ENCODE results near the gene CLASP2.
"Not testable (repeated sequence)": the region's sequence is repeated elsewhere in the genome, so short reads cannot be mapped to it uniquely, and the experiment has no call there.

The CLASP2 gene

DNA sequence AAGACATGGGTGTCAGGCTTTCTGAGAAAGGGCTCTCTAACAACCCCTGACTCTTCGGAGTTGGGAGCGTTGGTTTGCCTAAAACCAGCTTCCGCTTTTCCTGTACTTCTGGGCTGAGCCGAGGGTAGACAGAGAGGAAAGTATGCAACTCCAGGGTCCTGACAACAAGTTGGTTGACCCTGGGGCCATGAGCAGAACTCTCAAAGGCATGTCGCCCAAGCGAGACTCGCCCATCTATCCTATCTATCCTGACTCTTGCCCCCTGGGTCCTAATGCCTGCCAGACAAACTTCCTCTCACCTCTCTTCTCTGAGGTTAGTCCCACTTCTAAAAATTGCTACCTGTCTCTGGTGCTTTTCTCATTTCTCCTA is 270.8 kb downstream of the CLASP2 start:
- DNase-seq: not testable (repeated sequence)

All from cerebellar nuclear complex (tissue), 1 donor.